KOPT-K1 (cell line): ENCODE measurements around the gene THRB.

ENCODE experiments used
- H3K27ac ChIP-seq: fragments of 200-600 bp; sonication (generic); 2 replicates; pipeline ENCODE4 v1.5.1; 2016; ENCODE audit warnings: antibody characterized with exemption, mild to moderate bottlenecking, low read depth, low read length; ENCODE audit not compliant: poor library complexity, severe bottlenecking
- H3K36me3 ChIP-seq: fragments of 200-600 bp; sonication (generic); 2 replicates; pipeline ENCODE4 v1.5.1; 2017; ENCODE audit warnings: antibody characterized with exemption, mild to moderate bottlenecking, low read length, moderate library complexity; ENCODE audit not compliant: insufficient read depth
- H3K9me3 ChIP-seq: fragments of 200-600 bp; sonication (generic); 2 replicates; pipeline ENCODE4 v1.5.1; 2017; ENCODE audit warnings: antibody characterized with exemption, low read length, mild to moderate bottlenecking; ENCODE audit not compliant: insufficient read depth, poor library complexity, severe bottlenecking

The THRB gene

GRCh38 chr3:24502690-24503089 lies 8.0 kb upstream of the THRB start:
- H3K27ac ChIP-seq: no peak overlapping the region
- H3K36me3 ChIP-seq: no peaks in the 10 kb centered on the region
- H3K9me3 ChIP-seq: no peaks in the 10 kb centered on the region

- Histone ChIP-seq H3K27ac (no peak overlapping the region), H3K9me3 (no peaks in the 10 kb centered on the region), H3K36me3 (no peaks in the 10 kb centered on the region)
These were observed 6.2 kb upstream of the THRB start for GRCh38 chr3:24500806-24501205.

- no peaks in the 10 kb centered on the region for H3K36me3 ChIP-seq
- H3K9me3 ChIP-seq: no peaks in the 10 kb centered on the region
- no peak overlapping the region for H3K27ac ChIP-seq
These were observed 5.3 kb upstream of the THRB start for GRCh38 chr3:24499991-24500390.

GRCh38 chr3:24498796-24499195 lies 4.1 kb upstream of the THRB start:
- Histone ChIP-seq H3K9me3 (no peaks in the 10 kb centered on the region), H3K36me3 (no peaks in the 10 kb centered on the region), H3K27ac (no peak overlapping the region)

GRCh38 chr3:24498391-24498790 lies 3.7 kb upstream of the THRB start:
- no peaks in the 10 kb centered on the region for H3K9me3 ChIP-seq
- no peak overlapping the region for H3K27ac ChIP-seq
- no peaks in the 10 kb centered on the region for H3K36me3 ChIP-seq

- H3K27ac ChIP-seq: no peak overlapping the region
- no peaks in the 10 kb centered on the region for H3K36me3 ChIP-seq
- no peaks in the 10 kb centered on the region for H3K9me3 ChIP-seq
These were observed 3.3 kb upstream of the THRB start for GRCh38 chr3:24497942-24498341.

- Histone ChIP-seq H3K9me3 (no peaks in the 10 kb centered on the region), H3K36me3 (no peaks in the 10 kb centered on the region), H3K27ac (no peak overlapping the region)
These were observed 2.2 kb upstream of the THRB start for GRCh38 chr3:24496529-24497482.

GRCh38 chr3:24495326-24495994 lies 810 bp upstream of the THRB start:
- Histone ChIP-seq H3K9me3 (no peaks in the 10 kb centered on the region), H3K36me3 (no peaks in the 10 kb centered on the region), H3K27ac (no peak overlapping the region)

GRCh38 chr3:24493746-24494617 lies 668 bp downstream of the THRB start:
- H3K27ac ChIP-seq: no peak overlapping the region
- H3K9me3 ChIP-seq: no peaks in the 10 kb centered on the region
- no peaks in the 10 kb centered on the region for H3K36me3 ChIP-seq

GRCh38 chr3:24492971-24493551 lies 1.6 kb downstream of the THRB start:
- H3K36me3 ChIP-seq: no peaks in the 10 kb centered on the region
- H3K27ac ChIP-seq: no peak overlapping the region
- no peaks in the 10 kb centered on the region for H3K9me3 ChIP-seq

GRCh38 chr3:24490151-24490550 lies 4.5 kb downstream of the THRB start:
- H3K9me3 ChIP-seq: no peaks in the 10 kb centered on the region
- H3K27ac ChIP-seq: no peak overlapping the region
- H3K36me3 ChIP-seq: no peaks in the 10 kb centered on the region

GRCh38 chr3:24487325-24488262 lies 7.1 kb downstream of the THRB start:
- no peak overlapping the region for H3K27ac ChIP-seq
- H3K36me3 ChIP-seq: no peaks in the 10 kb centered on the region
- no peaks in the 10 kb centered on the region for H3K9me3 ChIP-seq

GRCh38 chr3:24485511-24485910 lies 9.1 kb downstream of the THRB start:
- Histone ChIP-seq H3K9me3 (no peaks in the 10 kb centered on the region), H3K27ac (no peak overlapping the region), H3K36me3 (no peaks in the 10 kb centered on the region)

GRCh38 chr3:24483873-24484272 lies 10.8 kb downstream of the THRB start:
- Histone ChIP-seq H3K36me3 (no peaks in the 10 kb centered on the region), H3K27ac (no peak overlapping the region), H3K9me3 (no peaks in the 10 kb centered on the region)
